ENCODE results near the gene GPR55.

- TF ChIP-seq, protein P1, sequence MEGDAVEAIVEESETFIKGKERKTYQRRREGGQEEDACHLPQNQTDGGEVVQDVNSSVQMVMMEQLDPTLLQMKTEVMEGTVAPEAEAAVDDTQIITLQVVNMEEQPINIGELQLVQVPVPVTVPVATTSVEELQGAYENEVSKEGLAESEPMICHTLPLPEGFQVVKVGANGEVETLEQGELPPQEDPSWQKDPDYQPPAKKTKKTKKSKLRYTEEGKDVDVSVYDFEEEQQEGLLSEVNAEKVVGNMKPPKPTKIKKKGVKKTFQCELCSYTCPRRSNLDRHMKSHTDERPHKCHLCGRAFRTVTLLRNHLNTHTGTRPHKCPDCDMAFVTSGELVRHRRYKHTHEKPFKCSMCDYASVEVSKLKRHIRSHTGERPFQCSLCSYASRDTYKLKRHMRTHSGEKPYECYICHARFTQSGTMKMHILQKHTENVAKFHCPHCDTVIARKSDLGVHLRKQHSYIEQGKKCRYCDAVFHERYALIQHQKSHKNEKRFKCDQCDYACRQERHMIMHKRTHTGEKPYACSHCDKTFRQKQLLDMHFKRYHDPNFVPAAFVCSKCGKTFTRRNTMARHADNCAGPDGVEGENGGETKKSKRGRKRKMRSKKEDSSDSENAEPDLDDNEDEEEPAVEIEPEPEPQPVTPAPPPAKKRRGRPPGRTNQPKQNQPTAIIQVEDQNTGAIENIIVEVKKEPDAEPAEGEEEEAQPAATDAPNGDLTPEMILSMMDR (IDR thresholded peaks at IDR 0.05), result no peak
- no peak for TF ChIP-seq POLR2A (IDR thresholded peaks at IDR 0.05)
Measured at GRCh38 chr2:230916218-230916617, 8.8 kb downstream of the GPR55 start.
